Measurements from ENCODE around the gene CDC25B. TPM values are rescaled to one million over a fixed set of nuclear protein-coding genes. Genes with fewer than 3 reads are reported as not detected.

Gene CDC25B
- total RNA-seq, 1 experiment from 2014 or later, result 69.6 TPM

DNA sequence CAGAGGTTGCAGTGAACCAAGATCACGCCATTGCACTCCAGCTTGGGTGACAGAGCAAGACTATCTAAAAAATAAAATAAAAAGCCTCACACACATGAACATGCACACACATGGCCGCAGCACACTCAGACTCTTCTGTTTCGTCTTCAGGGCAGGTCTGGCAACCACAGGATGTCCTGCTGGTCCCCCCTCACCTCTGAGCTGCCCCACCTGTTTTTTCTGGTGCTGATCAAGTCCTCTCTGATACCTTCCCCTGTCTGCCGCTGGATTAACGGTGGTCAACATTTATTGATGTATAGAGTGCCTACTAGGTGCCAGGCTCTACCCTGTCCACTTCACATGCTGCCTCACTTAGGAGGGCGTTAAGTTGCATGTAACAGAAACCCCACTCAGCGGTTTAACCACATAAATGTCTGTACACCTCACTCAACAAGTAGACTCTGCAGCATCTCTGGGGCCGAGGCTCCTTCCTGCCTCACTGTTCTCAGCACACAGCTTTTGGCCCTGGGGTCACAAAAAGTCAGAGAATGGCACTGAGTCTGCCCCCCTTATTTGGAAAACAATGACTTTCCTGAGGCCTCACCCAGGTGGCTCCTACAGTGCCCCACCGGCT is 19.7 kb downstream of the CDC25B start:
- DNase-seq, result no peak
- Mint-ChIP-seq H3K27ac (ENCODE audit: unreplicated experiment) (no peak overlapping the region), H3K9me3 (ENCODE audit: low read depth, unreplicated experiment) (no peaks in the 10 kb centered on the region), H3K36me3 (ENCODE audit: insufficient read depth, unreplicated experiment) (peaks cover 35% of the 10 kb centered on the region), H3K27me3 (ENCODE audit: unreplicated experiment) (no peaks in the 10 kb centered on the region), H3K4me3 (ENCODE audit: low read depth, unreplicated experiment) (no peak overlapping the region), H3K4me1 (ENCODE audit: low read depth, unreplicated experiment) (peaks cover 34% of the 10 kb centered on the region)
- no TSS peak for BruUV-seq (replicated peaks)
- CTCF ChIA-PET, result no interaction called here
- intact Hi-C loops (cut with micrococcal nuclease; ENCODE audit: unreplicated experiment), result no loop called here
- TF ChIP-seq, protein P1, sequence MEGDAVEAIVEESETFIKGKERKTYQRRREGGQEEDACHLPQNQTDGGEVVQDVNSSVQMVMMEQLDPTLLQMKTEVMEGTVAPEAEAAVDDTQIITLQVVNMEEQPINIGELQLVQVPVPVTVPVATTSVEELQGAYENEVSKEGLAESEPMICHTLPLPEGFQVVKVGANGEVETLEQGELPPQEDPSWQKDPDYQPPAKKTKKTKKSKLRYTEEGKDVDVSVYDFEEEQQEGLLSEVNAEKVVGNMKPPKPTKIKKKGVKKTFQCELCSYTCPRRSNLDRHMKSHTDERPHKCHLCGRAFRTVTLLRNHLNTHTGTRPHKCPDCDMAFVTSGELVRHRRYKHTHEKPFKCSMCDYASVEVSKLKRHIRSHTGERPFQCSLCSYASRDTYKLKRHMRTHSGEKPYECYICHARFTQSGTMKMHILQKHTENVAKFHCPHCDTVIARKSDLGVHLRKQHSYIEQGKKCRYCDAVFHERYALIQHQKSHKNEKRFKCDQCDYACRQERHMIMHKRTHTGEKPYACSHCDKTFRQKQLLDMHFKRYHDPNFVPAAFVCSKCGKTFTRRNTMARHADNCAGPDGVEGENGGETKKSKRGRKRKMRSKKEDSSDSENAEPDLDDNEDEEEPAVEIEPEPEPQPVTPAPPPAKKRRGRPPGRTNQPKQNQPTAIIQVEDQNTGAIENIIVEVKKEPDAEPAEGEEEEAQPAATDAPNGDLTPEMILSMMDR (IDR thresholded peaks at IDR 0.05; ENCODE audit: unreplicated experiment), result no peak

DNA sequence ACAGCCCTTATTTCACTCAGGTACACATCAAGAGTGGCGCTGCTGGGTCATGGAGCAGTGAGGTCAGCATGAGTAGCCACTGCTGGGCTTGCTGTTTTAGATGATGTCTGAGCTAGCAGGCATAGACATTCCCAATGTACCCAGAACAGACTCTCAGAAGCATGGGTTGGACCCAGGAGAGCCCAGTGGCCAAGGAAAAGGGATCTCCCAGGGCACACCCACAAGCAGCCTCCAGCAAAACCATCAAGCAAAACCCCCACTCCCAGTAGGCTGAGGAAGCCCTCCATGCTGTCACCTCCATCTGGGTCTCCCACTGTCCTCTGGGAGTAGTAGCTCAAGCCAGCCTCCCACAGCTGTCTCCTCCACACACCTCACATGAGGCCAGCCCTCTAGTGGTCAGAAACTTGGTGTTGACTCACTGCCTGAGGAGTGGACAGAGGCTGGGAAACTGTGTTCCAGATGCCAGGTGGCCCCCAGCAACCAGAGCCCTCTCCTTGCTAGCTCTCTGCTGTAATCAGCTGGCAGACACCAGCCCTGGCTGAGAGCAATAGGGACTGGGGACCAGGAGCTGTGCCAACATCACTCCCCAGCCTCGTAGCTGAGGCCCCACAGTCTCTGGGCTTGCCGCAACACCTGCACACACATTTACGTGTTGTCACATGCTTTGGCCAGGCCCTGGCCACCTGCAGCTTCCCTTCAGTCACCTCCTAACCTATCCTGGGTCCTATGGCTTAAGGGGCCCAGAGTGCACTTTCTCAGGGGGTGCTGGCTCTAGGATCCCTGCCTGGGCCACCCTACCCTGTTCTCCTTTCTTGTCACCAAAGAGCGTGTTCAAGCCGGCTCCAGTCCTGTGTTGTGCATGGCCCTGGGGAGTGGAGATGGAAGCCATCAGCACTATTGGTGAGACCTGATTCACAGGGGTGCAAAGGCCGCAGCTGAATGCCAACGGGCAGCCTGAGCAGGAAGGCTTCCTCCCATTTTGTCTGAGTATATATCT is 22.3 kb downstream of the CDC25B start:
- CTCF ChIA-PET, result interaction anchor here (0.6 to 4.0 kb wide), 4 partner anchors 32 to 102 kb away, joined by 3 to 25 read pairs (median 6); partner anchors contain the start of genes ADISSP and CENPB
- no TSS peak for BruUV-seq (replicated peaks)
- H3K4me1 Mint-ChIP-seq (ENCODE audit: low read depth, unreplicated experiment), result peaks cover 17% of the 10 kb centered on the region
- H3K27ac Mint-ChIP-seq (ENCODE audit: unreplicated experiment), result no peak overlapping the region
- H3K4me3 Mint-ChIP-seq (ENCODE audit: low read depth, unreplicated experiment), result no peak overlapping the region
- no peaks in the 10 kb centered on the region for H3K9me3 Mint-ChIP-seq (ENCODE audit: low read depth, unreplicated experiment)
- no peaks in the 10 kb centered on the region for H3K27me3 Mint-ChIP-seq (ENCODE audit: unreplicated experiment)
- H3K36me3 Mint-ChIP-seq (ENCODE audit: insufficient read depth, unreplicated experiment), result peaks cover 19% of the 10 kb centered on the region
- intact Hi-C loops (cut with micrococcal nuclease; ENCODE audit: unreplicated experiment), result no loop called here
- DNase-seq, result peak; percentile 74
- TF ChIP-seq, protein P1 (IDR thresholded peaks at IDR 0.05; ENCODE audit: unreplicated experiment), result peak; percentile 55

DNA sequence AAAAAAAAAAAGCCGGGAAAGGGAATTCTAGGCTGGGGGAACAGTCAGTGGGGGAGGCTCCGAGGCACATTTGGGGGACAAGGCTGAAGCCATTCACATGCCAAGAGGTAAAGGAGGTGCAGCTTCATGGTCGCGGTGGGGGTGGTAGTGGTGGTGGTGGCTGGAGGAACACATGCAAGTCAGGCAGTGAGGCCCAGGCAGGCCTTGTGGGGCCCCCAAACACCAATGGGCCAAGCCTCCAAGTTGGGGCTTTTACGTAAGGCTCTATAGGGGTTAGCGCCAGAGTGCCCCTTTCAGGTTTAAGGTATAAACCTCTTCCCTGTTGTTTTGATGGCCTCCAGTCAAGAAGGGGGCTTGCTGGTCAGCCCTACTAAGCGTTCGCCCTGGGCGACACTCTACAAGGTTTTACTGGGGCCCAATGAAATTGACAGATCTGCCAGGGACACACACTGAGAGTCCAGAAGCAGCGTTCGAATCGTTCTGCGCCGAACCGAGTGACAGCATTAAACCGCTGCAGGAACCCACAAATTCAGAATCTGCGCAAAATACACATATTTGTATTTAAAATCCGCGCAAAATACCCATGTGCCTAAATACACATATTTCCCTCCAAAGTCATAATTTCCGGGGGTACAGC is 23.4 kb downstream of the CDC25B start:
- intact Hi-C loops (cut with micrococcal nuclease; ENCODE audit: unreplicated experiment), result loop anchor here (2.0 kb wide), 1 partner anchor 33 kb away; the partner anchor contains the start of gene CENPB
- H3K4me3 Mint-ChIP-seq (ENCODE audit: low read depth, unreplicated experiment), result peak overlapping the region; percentile 81
- BruUV-seq (replicated peaks), result no TSS peak
- peaks cover 21% of the 10 kb centered on the region for H3K36me3 Mint-ChIP-seq (ENCODE audit: insufficient read depth, unreplicated experiment)
- CTCF ChIA-PET, result interaction anchor here (0.6 to 4.0 kb wide), 3 partner anchors 33 to 51 kb away, joined by 3 to 25 read pairs (median 5); partner anchors contain the start of genes CENPB and SPEF1
- H3K4me1 Mint-ChIP-seq (ENCODE audit: low read depth, unreplicated experiment), result peaks cover 14% of the 10 kb centered on the region
- TF ChIP-seq, protein P1 (IDR thresholded peaks at IDR 0.05; ENCODE audit: unreplicated experiment), result no peak
- no peaks in the 10 kb centered on the region for H3K27me3 Mint-ChIP-seq (ENCODE audit: unreplicated experiment)
- DNase-seq, result no peak
- peak overlapping the region; percentile 92 for H3K27ac Mint-ChIP-seq (ENCODE audit: unreplicated experiment)
- no peaks in the 10 kb centered on the region for H3K9me3 Mint-ChIP-seq (ENCODE audit: low read depth, unreplicated experiment)
